Immature natural killer cell (primary cell): ENCODE data around the gene MAG. TPM values are rescaled to one million over a fixed set of nuclear protein-coding genes. Genes with fewer than 3 reads are reported as not detected.

Source experiments
- DNase-seq, 3 donors: peaks; one replicate each; pipeline ENCODE4 v3.0.0; 2022; ENCODE audit warnings: mixed read lengths in 1 of 3
- H3K27ac Mint-ChIP-seq, 6 donors: one replicate each; pipeline ENCODE4 v1.8.0; 2020; ENCODE audit warnings: mixed read lengths in 6 of 6, mild to moderate bottlenecking in 5 of 6, inconsistent platforms in 4 of 6, moderate library complexity in 3 of 6
- H3K27me3 Mint-ChIP-seq, 3 donors: one replicate each; pipeline ENCODE4 v1.8.0; 2020 to 2021; ENCODE audit warnings: low read depth in 3 of 3, mild to moderate bottlenecking in 3 of 3, mixed read lengths in 3 of 3, moderate library complexity in 3 of 3, inconsistent platforms in 1 of 3
- H3K36me3 Mint-ChIP-seq, 3 donors: one replicate each; pipeline ENCODE4 v1.8.0; 2020; ENCODE audit warnings: mixed read lengths in 3 of 3, inconsistent platforms in 2 of 3, mild to moderate bottlenecking in 2 of 3
- H3K4me1 Mint-ChIP-seq, 2 donors: one replicate each; pipeline ENCODE4 v1.8.0; 2020; ENCODE audit warnings: inconsistent platforms in 2 of 2, mild to moderate bottlenecking in 2 of 2, mixed read lengths in 2 of 2, moderate library complexity in 1 of 2
- H3K4me3 Mint-ChIP-seq, 5 donors: one replicate each; pipeline ENCODE4 v1.8.0; 2020; ENCODE audit warnings: mild to moderate bottlenecking in 5 of 5, mixed read lengths in 5 of 5, inconsistent platforms in 3 of 5, moderate library complexity in 3 of 5
- H3K9me3 Mint-ChIP-seq, 6 donors: one replicate each; pipeline ENCODE4 v1.8.0; 2020; ENCODE audit warnings: mild to moderate bottlenecking in 6 of 6, mixed read lengths in 6 of 6, inconsistent platforms in 4 of 6, moderate library complexity in 3 of 6
- polyA plus RNA-seq, 3 donors: library from polyadenylated mRNA; unstranded; fragments of 300-500 nt; fragmentation: Illumina TruSeq; gene quantifications; one replicate each; pipeline ENCODE4 v1.2.3, GENCODE V29; 2021

Gene MAG
- polyA plus RNA-seq, 3 donors from 2014 or later, result not detected

DNA sequence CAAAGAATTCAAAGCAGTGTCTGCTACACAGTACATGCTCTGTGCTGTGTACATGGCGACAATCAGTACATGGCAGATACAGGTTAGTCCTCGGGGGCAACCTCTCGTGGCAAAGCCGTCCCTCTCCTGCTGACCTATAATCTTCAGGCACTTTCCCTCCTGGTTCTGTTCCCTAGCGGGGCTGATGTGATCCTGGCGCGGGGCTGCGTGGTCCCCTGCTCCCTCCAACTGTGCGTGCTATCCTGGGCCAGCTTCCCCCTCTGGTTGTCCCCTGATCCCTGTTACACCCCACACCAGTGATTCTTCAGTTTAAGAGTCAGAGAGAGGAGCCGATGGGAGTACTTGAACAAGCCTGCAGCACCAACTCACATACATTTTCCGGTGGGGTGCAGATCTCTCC, 12.1 kb downstream of the MAG start:
- no peaks in the 10 kb centered on the region for H3K4me1 Mint-ChIP-seq
- DNase-seq, result no peak
- no peaks in the 10 kb centered on the region for H3K9me3 Mint-ChIP-seq
- peaks cover 0 to 5% (median 3%) of the 10 kb centered on the region in 3 donors for H3K27me3 Mint-ChIP-seq
- H3K27ac Mint-ChIP-seq, result no peak overlapping the region
- no peak overlapping the region for H3K4me3 Mint-ChIP-seq
- H3K36me3 Mint-ChIP-seq, result no peaks in the 10 kb centered on the region

DNA sequence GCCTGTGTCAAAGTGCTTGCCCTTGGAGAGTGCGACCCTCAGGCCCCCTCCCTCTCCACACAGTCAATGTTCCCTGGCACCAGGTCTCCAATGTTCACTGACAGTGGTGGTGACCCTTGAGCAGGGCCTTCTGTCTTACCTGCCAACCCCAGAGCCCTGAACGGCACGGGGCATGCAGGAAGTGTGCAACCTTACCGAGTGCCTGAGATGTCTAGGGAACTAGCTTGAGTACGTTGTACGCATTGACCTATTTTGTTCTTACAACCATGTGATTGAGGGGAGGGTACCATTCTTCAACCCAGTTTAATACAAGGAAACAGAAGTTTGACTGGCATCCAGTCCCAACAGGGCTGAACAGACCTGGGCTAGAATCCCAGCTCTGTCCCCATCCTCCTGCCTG, 13.2 kb downstream of the MAG start:
- Mint-ChIP-seq H3K4me3 (no peak overlapping the region), H3K36me3 (no peaks in the 10 kb centered on the region), H3K27me3 (peaks cover 0 to 5% (median 4%) of the 10 kb centered on the region in 3 donors), H3K27ac (no peak overlapping the region), H3K4me1 (no peaks in the 10 kb centered on the region), H3K9me3 (no peaks in the 10 kb centered on the region)
- no peak for DNase-seq

DNA sequence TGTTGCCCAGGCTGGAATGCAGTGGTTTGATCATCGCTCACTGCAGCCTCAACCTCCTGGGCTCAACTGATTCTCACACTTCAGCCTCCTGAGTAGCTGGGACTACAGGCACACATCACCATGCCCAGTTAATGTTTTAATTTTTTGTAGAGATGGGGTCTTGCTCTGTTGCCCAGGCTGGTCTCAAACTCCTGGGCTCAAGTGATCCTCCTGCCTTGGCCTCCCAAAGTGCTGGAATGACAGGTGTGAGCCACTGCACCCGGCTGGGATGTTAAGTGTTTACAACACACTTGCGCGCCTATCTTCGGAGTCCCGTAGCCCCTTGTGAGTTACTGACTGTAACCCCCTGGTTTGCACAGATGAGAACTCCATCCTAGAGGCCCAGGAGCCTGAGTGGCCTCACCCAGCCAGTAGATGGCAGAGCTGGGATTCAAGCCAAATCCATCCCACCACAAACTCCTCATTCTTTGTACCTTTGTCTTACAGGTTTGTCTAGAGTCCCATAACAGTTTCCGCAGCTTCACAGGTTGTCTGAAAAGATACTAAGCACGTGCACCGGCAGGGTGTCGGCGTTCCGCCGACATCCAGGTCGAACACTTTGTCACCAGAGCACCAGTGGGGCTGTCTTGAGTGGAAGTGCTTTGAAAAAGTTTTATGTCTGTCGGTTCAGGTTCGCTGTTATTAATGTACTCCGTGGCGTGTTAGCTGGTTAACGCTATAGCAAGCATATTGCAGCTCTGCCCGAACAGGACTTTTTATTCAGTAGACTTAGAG, 14.7 kb downstream of the MAG start:
- no peak for DNase-seq
- Mint-ChIP-seq H3K4me3 (no peak overlapping the region), H3K27ac (no peak overlapping the region), H3K27me3 (peaks cover 0 to 9% (median 5%) of the 10 kb centered on the region in 3 donors), H3K9me3 (no peaks in the 10 kb centered on the region), H3K36me3 (no peaks in the 10 kb centered on the region), H3K4me1 (no peaks in the 10 kb centered on the region)

DNA sequence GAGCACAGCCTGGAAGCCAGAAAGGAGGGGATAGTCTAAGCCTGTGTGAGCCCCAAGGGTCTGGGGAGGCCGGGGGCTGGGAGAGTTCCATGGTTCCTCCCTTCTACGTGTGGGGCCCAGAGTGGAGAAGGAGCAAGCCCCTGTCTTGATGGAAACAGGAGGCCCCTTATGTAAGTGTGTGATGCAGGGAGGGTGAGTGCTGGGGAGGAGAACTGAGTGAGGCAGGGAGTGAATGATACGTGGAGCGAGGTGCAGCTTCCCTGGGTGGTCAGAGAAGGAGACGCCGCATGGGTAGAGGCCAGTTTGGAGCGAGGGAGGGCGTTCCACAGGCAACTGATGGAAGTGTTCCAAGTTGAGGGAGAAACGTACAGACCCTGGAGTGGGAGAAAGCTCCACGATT, 16.0 kb downstream of the MAG start:
- peaks cover 0 to 9% (median 5%) of the 10 kb centered on the region in 3 donors for H3K27me3 Mint-ChIP-seq
- no peaks in the 10 kb centered on the region for H3K9me3 Mint-ChIP-seq
- H3K4me1 Mint-ChIP-seq, result no peaks in the 10 kb centered on the region
- H3K27ac Mint-ChIP-seq, result no peak overlapping the region
- no peaks in the 10 kb centered on the region for H3K36me3 Mint-ChIP-seq
- DNase-seq, result no peak
- no peak overlapping the region for H3K4me3 Mint-ChIP-seq

DNA sequence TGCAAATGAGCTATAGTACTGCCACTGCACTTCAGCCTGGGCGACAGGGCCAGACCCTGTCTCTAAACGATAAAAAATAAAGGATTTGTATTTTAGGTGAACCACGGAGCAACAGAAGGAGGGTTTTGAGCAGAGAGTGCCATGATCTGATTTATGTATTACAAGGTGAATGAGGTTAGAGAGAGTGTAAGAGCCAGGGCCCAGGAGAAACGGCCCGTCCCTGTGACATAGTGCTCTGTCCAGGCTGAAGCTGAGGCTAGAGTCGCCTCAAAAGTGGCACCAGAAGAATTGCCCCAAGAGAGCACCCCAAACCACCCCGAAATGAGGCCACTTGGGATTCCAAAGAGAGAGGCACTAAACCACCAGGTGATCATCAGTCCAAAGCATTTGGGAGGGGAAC, 16.9 kb downstream of the MAG start:
- Mint-ChIP-seq H3K4me1 (no peaks in the 10 kb centered on the region), H3K36me3 (no peaks in the 10 kb centered on the region)
- DNase-seq, result no peak

DNA sequence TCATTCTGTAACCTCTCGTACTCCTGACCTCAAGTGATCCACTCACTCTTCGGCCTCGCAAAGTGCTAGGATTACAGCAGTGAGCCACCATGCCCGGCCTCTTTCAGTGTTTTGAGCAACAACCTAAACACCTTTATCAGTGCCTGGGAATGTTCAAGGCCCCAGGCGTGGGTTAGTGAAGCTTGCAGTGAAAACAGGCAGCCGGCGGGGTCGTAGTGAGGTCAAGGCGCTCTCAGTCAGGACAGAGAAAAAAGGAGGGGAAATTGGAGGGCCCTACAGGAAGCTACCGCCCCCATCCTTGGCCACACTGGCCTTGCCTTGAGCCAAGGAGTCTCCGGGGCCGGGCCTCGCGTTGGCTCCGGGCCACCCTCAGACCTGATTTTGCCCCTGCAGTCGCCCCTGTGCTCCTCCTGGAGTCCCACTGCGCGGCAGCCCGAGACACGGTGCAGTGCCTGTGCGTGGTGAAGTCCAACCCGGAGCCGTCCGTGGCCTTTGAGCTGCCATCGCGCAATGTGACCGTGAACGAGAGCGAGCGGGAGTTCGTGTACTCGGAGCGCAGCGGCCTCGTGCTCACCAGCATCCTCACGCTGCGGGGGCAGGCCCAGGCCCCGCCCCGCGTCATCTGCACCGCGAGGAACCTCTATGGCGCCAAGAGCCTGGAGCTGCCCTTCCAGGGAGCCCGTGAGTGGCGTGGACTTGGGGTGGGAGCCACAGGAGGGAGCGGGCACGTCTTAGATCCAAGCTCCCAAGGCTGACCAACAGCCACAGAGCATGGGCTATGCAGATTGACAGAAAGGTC, 17.7 kb downstream of the MAG start:
- H3K4me1 Mint-ChIP-seq, result no peaks in the 10 kb centered on the region
- H3K27ac Mint-ChIP-seq, result no peak overlapping the region
- H3K9me3 Mint-ChIP-seq, result no peaks in the 10 kb centered on the region
- H3K4me3 Mint-ChIP-seq, result no peak overlapping the region
- H3K36me3 Mint-ChIP-seq, result no peaks in the 10 kb centered on the region
- peaks cover 0 to 9% (median 5%) of the 10 kb centered on the region in 3 donors for H3K27me3 Mint-ChIP-seq
- no peak for DNase-seq

More for the DNA sequence above, 16.9 kb downstream of the MAG start:
- Mint-ChIP-seq H3K27me3 (peaks cover 0 to 9% (median 5%) of the 10 kb centered on the region in 3 donors), H3K9me3 (no peaks in the 10 kb centered on the region), H3K4me3 (no peak overlapping the region), H3K27ac (no peak overlapping the region)

DNA sequence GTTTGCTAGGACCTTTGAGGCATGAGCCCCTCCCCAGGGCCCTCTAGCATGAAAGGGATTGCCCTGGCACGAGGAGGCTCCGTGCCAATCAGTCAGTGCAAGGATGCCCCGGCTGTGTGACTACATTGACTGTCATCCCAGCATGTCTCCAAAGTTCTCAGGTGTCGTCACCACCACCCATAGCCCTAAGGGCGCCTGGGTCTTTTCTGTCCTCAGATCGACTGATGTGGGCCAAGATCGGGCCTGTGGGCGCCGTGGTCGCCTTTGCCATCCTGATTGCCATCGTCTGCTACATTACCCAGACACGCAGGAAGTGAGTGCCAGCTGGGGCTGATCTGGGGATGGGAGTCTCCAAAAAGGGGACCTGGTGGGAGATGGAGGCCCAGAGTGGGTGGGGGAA, 18.4 kb downstream of the MAG start:
- no peaks in the 10 kb centered on the region for H3K9me3 Mint-ChIP-seq
- H3K27ac Mint-ChIP-seq, result no peak overlapping the region
- peak in 2 of 3 donors; percentile 2 to 9 for DNase-seq
- no peaks in the 10 kb centered on the region for H3K4me1 Mint-ChIP-seq
- no peaks in the 10 kb centered on the region for H3K36me3 Mint-ChIP-seq
- no peak overlapping the region for H3K4me3 Mint-ChIP-seq
- peaks cover 1 to 9% (median 5%) of the 10 kb centered on the region in 3 donors for H3K27me3 Mint-ChIP-seq

DNA sequence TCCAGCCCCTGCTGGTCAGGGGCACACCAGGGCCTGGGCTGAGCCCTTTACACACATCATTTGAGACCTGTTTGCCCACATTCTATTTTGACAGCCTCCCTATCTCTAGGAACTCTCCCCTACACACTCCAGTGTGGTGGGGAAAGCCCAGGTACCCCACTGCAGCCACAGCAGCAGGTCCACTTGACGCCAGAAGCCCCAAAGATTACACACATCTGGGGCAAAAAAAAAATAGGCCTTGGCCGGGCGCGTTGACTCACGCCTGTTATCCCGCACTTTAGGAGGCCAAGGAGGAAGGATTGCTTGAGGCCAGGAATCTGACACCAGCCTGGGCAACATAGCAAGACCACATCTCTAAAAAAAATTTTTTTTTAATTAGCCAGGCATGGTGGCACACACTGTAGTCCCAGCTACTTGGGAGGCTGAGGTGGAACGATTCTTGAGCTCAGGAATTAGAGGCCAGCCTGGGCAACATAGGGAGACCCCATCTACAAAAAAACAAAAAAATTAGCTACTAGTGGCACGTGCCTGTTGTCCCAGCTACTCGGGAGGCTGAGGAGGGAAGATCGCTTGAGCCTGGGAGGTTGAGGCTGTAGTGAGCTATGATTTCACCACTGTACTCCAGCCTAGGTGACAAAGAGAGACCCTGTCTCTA, 19.0 kb downstream of the MAG start:
- Mint-ChIP-seq H3K27ac (no peak overlapping the region), H3K9me3 (no peaks in the 10 kb centered on the region), H3K27me3 (peaks cover 3 to 9% (median 5%) of the 10 kb centered on the region in 3 donors), H3K36me3 (no peaks in the 10 kb centered on the region), H3K4me1 (no peaks in the 10 kb centered on the region), H3K4me3 (no peak overlapping the region)
- DNase-seq, result no peak

DNA sequence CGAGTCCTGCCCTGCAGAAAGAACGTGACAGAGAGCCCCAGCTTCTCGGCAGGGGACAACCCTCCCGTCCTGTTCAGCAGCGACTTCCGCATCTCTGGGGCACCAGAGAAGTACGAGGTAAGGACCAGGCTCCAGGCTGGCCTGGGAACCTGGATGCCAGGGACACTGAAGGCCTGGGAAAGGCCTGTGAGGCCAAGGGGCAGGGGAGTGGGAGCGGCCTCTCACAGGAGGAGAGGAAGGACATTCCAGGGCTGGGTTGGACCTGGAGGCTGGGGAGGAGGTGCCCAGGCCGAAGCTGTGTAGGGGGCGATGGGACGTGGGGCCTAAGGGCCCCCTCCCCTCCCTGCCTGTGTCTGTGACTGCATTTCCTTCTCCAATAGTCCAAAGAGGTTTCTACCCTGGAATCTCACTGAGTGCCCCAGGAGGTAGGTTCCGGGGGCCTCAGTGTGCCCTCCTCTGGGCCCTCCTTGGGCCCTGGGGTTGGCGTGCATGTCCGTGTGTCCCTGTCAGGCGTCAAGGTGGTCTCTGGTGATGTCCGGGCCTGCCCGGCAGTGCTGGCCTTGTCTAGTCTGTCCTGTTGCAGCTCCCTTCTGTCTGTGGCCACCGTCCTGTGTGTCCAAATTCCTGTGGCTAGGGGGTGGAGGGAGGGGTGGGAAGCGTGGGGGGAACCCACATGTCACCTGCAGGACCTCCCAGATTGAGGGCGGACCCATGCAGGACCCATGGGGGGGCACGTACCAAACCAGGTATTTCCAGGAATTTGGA, 20.1 kb downstream of the MAG start:
- H3K27me3 Mint-ChIP-seq, result peaks cover 3 to 9% (median 4%) of the 10 kb centered on the region in 3 donors
- H3K9me3 Mint-ChIP-seq, result no peaks in the 10 kb centered on the region
- no peak overlapping the region for H3K27ac Mint-ChIP-seq
- no peaks in the 10 kb centered on the region for H3K36me3 Mint-ChIP-seq
- DNase-seq, result no peak
- no peaks in the 10 kb centered on the region for H3K4me1 Mint-ChIP-seq
- H3K4me3 Mint-ChIP-seq, result no peak overlapping the region

DNA sequence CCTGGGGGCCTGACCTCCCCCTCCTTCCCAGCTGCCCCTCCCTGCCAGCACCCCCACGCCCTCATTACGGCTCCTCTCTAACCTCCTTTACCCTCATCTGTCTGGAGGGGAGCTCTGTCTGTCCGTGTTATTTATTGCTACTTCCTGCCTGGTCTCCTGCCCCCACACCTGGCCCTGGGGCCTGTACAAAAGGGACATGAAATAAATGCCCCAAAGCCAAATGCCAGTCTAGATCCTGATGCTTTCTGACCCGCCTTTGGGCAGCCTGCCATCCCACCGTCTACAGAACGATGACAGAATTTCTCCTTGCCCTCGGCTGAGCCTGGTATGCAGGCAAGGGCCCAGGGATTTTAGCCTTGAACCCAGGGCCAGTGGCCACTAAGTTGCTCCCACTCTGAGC, 21.6 kb downstream of the MAG start:
- DNase-seq, result no peak
- Mint-ChIP-seq H3K4me3 (no peak overlapping the region), H3K27ac (no peak overlapping the region), H3K4me1 (peaks cover 0 to under 1% of the 10 kb centered on the region in 2 donors), H3K36me3 (no peaks in the 10 kb centered on the region), H3K9me3 (no peaks in the 10 kb centered on the region), H3K27me3 (peaks cover 3 to 7% (median 4%) of the 10 kb centered on the region in 3 donors)

DNA sequence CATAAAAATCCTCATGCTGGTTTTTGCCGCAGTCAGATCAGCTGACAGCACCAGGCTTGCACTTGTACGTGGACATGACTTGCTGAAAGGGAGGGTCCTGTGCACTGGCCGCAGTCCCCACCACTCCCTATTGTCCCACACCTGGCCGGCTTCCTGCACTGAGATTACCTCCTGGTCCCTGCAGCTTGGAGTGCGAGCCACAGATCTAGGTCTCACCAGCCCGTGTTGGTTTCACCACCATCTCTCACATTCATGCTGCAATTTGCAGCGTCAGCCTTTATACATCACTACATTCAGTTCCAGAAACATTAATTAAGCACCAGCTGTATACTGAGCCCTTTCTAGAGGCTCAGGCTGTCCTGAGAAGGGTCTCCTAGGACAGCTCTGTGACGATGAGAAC, 22.1 kb downstream of the MAG start:
- no peak overlapping the region for H3K27ac Mint-ChIP-seq
- no peaks in the 10 kb centered on the region for H3K9me3 Mint-ChIP-seq
- DNase-seq, result no peak
- H3K4me1 Mint-ChIP-seq, result peaks cover 0 to 4% of the 10 kb centered on the region in 2 donors
- H3K27me3 Mint-ChIP-seq, result peaks cover under 1 to 6% (median 3%) of the 10 kb centered on the region in 3 donors
- H3K4me3 Mint-ChIP-seq, result no peak overlapping the region
- no peaks in the 10 kb centered on the region for H3K36me3 Mint-ChIP-seq

DNA sequence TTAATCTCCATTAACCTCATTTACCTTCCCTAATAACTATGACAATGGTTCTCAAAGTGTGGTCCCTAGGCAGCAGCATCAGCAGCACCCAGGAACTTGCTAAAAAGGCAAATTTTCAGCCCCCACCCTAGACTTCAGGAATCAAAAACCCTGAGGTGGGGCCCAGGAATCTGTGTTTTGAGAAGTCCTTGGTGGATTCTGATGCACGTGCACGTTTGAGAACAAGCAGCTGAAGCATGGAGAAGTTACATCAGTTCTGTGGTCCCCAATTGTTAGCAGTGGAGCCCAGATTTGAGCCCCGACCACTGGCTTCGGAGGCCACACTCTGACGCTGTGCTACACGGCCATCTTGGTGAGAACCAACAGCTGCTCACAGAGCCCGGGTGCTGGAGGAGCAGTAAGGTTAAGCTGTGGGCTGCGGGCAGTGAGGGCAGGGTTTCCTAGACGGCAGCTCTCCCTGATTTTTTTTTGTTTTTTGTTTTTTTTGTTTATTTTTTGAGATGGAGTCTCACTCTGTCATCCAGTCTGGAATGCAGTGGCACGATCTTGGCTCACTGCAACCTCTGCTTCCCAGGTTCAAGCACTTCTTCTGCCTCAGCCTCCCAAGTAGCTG, 23.0 kb downstream of the MAG start:
- Mint-ChIP-seq H3K4me1 (peaks cover 0 to 4% of the 10 kb centered on the region in 2 donors), H3K4me3 (no peak overlapping the region), H3K36me3 (no peaks in the 10 kb centered on the region), H3K27ac (no peak overlapping the region), H3K9me3 (no peaks in the 10 kb centered on the region), H3K27me3 (peaks cover 0 to 4% (median 3%) of the 10 kb centered on the region in 3 donors)
- DNase-seq, result no peak

DNA sequence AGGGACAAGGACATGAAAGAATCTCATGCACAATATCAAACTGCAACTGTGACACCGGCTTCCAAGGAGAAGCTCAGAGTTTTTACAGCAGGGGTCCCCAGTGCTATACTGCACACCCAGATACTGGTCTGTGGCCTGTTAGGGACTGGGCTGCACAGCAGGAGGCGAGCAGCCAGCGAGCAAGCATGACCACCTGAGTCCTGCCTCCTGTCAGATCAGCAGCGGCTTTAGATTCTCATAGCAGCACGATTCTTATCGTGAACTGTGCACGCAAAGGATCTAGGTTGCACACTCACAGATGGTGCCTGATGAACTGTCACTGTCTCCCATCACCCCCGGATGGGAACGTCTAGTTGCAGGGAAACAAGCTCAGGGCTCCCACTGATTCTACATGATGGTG, 23.9 kb downstream of the MAG start:
- Mint-ChIP-seq H3K27me3 (peaks cover 0 to 4% (median 0%) of the 10 kb centered on the region in 3 donors), H3K27ac (no peak overlapping the region), H3K4me3 (no peak overlapping the region), H3K36me3 (no peaks in the 10 kb centered on the region), H3K4me1 (peaks cover 0 to 7% of the 10 kb centered on the region in 2 donors), H3K9me3 (no peaks in the 10 kb centered on the region)
- no peak for DNase-seq
